ENCODE measurements around the gene RREB1. TPM values are rescaled to one million over a fixed set of nuclear protein-coding genes. Genes with fewer than 3 reads are reported as not detected.

RREB1 gene
- total RNA-seq, 1 donor from 2014 or later = 57.6 TPM

DNA sequence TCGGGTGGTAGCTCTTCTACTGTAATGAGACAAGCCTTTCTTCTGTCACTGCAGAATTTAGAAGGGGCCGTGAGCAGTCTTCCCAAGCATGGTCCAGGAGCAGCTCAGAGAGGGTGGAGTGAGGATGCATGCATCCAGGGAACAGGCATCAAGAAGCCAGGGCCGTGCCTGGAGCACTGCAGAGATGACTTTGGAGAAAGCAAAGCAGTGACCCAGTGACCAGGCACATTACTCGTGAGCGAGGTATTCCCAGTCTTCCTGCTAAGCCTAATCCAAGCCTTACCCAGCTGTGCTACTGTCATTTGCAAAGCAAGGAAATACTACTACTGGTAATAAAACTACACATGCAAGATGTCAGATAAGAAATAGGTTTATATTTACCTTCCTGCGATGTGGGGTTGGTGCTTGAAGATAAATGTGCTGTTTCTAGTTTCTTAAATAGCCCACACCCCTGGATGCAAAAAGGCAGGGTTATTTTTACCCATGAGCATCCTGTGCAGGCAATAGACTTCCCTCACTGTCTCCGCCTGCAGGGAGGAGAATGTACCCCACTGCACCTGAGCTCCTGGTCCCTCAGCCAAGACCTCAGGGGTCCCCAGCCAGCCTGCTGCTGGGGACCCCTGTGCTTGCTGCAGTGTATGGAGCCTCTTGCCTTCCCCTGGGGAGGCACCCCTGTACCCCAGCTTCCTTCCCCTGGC, 142.3 kb downstream of the RREB1 start:
- Mint-ChIP-seq H3K9me3 (ENCODE audit: unreplicated experiment) (no peaks in the 10 kb centered on the region), H3K4me1 (ENCODE audit: unreplicated experiment) (no peaks in the 10 kb centered on the region), H3K27me3 (ENCODE audit: unreplicated experiment) (peaks cover 2% of the 10 kb centered on the region), H3K27ac (ENCODE audit: unreplicated experiment) (peak overlapping the region; percentile 50), H3K36me3 (ENCODE audit: low read depth, unreplicated experiment) (peaks cover 13% of the 10 kb centered on the region), H3K4me3 (ENCODE audit: unreplicated experiment) (no peak overlapping the region)
- TF ChIP-seq, protein P1, sequence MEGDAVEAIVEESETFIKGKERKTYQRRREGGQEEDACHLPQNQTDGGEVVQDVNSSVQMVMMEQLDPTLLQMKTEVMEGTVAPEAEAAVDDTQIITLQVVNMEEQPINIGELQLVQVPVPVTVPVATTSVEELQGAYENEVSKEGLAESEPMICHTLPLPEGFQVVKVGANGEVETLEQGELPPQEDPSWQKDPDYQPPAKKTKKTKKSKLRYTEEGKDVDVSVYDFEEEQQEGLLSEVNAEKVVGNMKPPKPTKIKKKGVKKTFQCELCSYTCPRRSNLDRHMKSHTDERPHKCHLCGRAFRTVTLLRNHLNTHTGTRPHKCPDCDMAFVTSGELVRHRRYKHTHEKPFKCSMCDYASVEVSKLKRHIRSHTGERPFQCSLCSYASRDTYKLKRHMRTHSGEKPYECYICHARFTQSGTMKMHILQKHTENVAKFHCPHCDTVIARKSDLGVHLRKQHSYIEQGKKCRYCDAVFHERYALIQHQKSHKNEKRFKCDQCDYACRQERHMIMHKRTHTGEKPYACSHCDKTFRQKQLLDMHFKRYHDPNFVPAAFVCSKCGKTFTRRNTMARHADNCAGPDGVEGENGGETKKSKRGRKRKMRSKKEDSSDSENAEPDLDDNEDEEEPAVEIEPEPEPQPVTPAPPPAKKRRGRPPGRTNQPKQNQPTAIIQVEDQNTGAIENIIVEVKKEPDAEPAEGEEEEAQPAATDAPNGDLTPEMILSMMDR (IDR thresholded peaks at IDR 0.05; ENCODE audit: unreplicated experiment) = no peak
- DNase-seq (ENCODE audit: low spot score) = no peak

DNA sequence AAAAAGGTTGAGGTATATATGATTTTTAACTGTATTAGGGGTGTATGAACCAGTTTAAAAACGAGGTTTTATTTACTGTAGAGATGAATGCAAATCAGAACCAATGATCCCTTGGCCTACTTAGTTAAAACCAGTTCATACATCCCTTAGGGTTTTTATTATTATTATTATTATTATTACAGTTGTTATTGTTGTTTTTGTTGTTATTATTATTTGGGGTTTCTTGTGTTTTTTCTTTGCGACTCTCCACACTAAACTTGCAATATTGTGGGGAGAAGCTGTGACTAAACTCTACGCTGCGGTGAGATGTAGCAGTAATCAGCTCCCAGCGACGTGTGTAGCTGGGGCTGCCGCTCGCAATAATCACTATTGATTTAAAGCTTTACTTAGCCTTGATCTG, 143.1 kb downstream of the RREB1 start:
- no peak for DNase-seq (ENCODE audit: low spot score)
- H3K9me3 Mint-ChIP-seq (ENCODE audit: unreplicated experiment) = no peaks in the 10 kb centered on the region
- H3K36me3 Mint-ChIP-seq (ENCODE audit: low read depth, unreplicated experiment) = peaks cover 13% of the 10 kb centered on the region

DNA sequence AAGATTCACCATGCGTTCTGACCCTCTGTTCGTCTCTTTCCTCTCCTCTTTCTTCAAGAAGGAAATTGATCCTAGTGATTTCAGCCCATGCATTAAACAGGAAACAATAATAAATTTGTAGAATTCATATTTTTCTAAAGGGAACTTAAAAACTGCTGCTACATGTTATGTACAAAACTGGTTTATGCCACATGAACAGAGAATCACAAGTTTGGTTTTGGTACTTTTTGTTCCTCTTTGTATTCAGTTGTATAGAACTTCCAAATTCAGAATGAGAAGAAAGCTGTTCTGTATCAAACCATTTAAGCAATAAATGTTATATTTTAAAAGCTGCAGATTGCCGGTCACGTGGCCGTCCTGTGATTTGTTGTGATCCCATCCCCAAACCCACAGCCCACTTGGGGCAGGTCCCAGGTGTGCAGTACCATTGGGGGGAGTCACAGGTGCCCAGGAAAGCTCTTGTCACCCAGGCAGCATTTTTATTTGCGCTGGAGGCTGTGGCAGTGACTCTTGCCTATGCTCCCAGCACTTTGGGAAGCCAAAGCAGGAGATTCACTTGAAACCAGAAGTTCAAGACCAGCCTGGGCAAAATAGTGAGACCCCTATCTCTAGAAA, 144.0 kb downstream of the RREB1 start:
- Mint-ChIP-seq H3K27me3 (ENCODE audit: unreplicated experiment) (peaks cover 2% of the 10 kb centered on the region), H3K9me3 (ENCODE audit: unreplicated experiment) (no peaks in the 10 kb centered on the region), H3K36me3 (ENCODE audit: low read depth, unreplicated experiment) (peaks cover 13% of the 10 kb centered on the region), H3K27ac (ENCODE audit: unreplicated experiment) (no peak overlapping the region), H3K4me3 (ENCODE audit: unreplicated experiment) (no peak overlapping the region), H3K4me1 (ENCODE audit: unreplicated experiment) (no peaks in the 10 kb centered on the region)
- DNase-seq (ENCODE audit: low spot score) = no peak
- TF ChIP-seq, protein P1 (IDR thresholded peaks at IDR 0.05; ENCODE audit: unreplicated experiment) = no peak

More for the DNA sequence above, 143.1 kb downstream of the RREB1 start:
- no peaks in the 10 kb centered on the region for H3K4me1 Mint-ChIP-seq (ENCODE audit: unreplicated experiment)
- peaks cover 2% of the 10 kb centered on the region for H3K27me3 Mint-ChIP-seq (ENCODE audit: unreplicated experiment)
- H3K4me3 Mint-ChIP-seq (ENCODE audit: unreplicated experiment) = peak overlapping the region; percentile 29
- no peak overlapping the region for H3K27ac Mint-ChIP-seq (ENCODE audit: unreplicated experiment)
- TF ChIP-seq, protein P1 (IDR thresholded peaks at IDR 0.05; ENCODE audit: unreplicated experiment) = no peak

DNA sequence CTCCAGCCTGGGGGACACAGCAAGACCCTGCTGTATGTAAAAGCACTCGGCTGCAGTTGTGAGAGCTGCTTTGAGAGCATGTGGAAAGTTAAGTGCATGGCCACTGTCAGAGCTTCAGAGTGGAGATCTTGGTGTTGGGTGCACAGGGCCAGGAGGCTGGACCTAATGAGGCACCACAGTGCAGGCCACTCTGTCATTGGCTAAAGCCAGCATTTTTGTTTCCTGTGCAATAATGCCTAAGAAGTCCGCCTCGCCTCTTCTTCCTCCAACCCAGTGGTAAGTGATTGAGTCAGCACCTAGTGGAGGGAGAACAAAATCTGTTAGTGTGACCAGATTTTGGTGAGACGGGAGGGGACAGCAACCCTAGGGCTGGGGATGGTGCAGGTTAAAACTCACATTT, 144.6 kb downstream of the RREB1 start:
- H3K27ac Mint-ChIP-seq (ENCODE audit: unreplicated experiment) = no peak overlapping the region
- H3K36me3 Mint-ChIP-seq (ENCODE audit: low read depth, unreplicated experiment) = peaks cover 13% of the 10 kb centered on the region
- H3K4me3 Mint-ChIP-seq (ENCODE audit: unreplicated experiment) = no peak overlapping the region
- DNase-seq (ENCODE audit: low spot score) = no peak
- no peaks in the 10 kb centered on the region for H3K9me3 Mint-ChIP-seq (ENCODE audit: unreplicated experiment)
- H3K27me3 Mint-ChIP-seq (ENCODE audit: unreplicated experiment) = peaks cover 2% of the 10 kb centered on the region
- TF ChIP-seq, protein P1 (IDR thresholded peaks at IDR 0.05; ENCODE audit: unreplicated experiment) = no peak
- no peaks in the 10 kb centered on the region for H3K4me1 Mint-ChIP-seq (ENCODE audit: unreplicated experiment)

All from endothelial cell (in vitro differentiated cells).